Measurements from ENCODE around the gene NTF3. TPM values are rescaled to one million over a fixed set of nuclear protein-coding genes. Genes with fewer than 3 reads are reported as not detected.
"Not testable (repeated sequence)": the region's sequence is repeated elsewhere in the genome, so short reads cannot be mapped to it uniquely, and the experiment has no call there.

Gene NTF3
- total RNA-seq, 4 donors from 2014 or later: 0.42 to 2.2 (median 2.1) TPM

DNA sequence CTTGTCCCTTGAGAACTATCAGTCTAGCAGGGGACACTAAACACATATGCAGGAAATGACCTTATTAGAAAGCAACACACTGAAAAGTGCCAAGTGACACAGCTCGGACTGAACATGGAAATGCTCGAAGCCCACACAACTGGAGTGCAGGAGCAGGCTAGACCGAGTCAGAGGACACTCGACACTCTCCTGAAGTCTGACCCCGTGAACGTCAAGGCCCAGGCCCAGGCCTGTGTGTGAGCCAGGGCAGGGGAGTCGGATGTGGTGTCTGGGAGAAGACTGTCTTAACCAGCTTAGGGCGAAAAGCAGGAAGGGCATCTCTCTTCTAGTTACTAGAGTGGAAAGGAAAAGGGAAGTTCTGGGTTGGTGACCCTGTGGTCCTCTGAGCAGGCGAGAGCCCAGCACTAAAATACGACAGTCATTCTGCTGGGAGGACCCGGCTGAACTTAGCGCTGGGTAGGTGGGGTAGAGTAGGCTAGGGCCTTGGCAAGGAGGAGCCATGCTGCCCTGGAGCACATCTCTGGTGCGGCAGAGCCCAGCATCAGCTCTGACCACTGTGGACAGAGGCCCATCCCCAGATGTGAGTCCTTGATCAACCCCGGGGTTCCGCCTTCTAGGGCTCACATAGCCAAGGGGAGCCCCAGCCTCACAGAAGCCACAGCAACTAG is 93.0 kb downstream of the NTF3 start:
- peak in 1 of 2 donors; percentile 57 for DNase-seq (ENCODE audit: low spot score in 2 of 2)
- WGBS, 2 donors: 87% methylated on average over 15 of the region's 15 CpGs
- intact Hi-C loops (cut with DNase I; ENCODE audit: low total_unique reads): no loop called here
- TF ChIP-seq, protein P1, sequence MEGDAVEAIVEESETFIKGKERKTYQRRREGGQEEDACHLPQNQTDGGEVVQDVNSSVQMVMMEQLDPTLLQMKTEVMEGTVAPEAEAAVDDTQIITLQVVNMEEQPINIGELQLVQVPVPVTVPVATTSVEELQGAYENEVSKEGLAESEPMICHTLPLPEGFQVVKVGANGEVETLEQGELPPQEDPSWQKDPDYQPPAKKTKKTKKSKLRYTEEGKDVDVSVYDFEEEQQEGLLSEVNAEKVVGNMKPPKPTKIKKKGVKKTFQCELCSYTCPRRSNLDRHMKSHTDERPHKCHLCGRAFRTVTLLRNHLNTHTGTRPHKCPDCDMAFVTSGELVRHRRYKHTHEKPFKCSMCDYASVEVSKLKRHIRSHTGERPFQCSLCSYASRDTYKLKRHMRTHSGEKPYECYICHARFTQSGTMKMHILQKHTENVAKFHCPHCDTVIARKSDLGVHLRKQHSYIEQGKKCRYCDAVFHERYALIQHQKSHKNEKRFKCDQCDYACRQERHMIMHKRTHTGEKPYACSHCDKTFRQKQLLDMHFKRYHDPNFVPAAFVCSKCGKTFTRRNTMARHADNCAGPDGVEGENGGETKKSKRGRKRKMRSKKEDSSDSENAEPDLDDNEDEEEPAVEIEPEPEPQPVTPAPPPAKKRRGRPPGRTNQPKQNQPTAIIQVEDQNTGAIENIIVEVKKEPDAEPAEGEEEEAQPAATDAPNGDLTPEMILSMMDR (IDR thresholded peaks at IDR 0.05): no peak
- TF ChIP-seq POLR2A (IDR thresholded peaks at IDR 0.05): no peak
- no peak overlapping the region for H3K4me3 ChIP-seq (ENCODE audit: low read depth, poor library complexity, severe bottlenecking)

DNA sequence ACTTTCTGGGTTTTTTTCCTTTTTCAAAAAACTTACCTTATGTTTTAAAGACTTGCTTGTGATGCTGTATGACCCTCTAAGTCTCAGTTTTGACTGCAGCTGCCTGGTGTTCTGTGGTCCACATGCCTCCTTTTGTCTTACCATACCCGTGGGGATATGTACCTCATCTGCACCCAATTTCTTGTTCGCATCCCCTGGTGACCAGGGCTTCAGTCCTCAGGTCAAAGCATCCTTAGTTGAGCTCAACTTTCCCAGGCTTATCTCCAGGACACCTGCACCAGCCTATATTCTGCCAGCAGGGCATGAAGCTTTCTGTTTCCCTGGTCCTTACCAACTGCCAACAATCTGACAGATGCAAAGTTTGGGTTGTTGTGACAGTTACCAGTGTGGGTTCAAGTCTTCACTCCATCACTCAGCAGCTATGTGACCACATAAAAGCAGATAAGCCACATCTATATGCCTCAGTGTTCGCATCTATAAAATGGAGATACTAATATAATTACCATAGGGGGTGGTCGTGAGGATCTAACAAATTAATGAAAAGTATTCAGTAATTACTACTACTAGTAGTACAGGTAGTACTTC is 94.0 kb downstream of the NTF3 start:
- TF ChIP-seq POLR2A (IDR thresholded peaks at IDR 0.05): no peak
- no peak for DNase-seq (ENCODE audit: low spot score in 2 of 2)
- whole genome bisulfite sequencing, 2 donors: 80 to 85% methylated on average over 4 of the region's 4 CpGs
- intact Hi-C loops (cut with DNase I; ENCODE audit: low total_unique reads): no loop called here
- no peak overlapping the region for H3K4me3 ChIP-seq (ENCODE audit: low read depth, poor library complexity, severe bottlenecking)

DNA sequence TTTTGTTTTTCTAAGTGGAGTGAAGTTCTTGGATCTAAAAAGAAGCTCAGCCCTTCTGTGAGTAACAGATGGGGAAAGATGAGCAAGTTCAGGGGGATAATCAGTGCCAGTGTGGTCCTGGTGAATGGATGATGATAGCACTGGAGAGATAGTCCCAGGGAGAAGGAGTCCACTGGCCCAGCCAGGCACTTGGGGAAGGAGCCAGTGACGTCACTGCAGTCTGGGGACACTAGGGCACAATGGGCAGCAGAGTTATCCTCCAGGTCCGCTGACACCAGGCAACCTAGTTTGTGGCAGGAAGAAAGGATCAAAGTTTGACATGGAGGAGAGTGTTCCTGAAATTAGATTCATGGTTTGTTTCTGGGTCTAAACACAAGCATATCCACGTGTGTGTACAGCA is 101.5 kb downstream of the NTF3 start:
- no peak overlapping the region for H3K4me3 ChIP-seq (ENCODE audit: low read depth, poor library complexity, severe bottlenecking)
- 72 to 82% methylated on average over 3 of the region's 3 CpGs for WGBS, 2 donors
- TF ChIP-seq, protein P1 (IDR thresholded peaks at IDR 0.05): no peak
- TF ChIP-seq POLR2A (IDR thresholded peaks at IDR 0.05): no peak
- intact Hi-C loops (cut with DNase I; ENCODE audit: low total_unique reads): no loop called here
- no peak for DNase-seq (ENCODE audit: low spot score in 2 of 2)

DNA sequence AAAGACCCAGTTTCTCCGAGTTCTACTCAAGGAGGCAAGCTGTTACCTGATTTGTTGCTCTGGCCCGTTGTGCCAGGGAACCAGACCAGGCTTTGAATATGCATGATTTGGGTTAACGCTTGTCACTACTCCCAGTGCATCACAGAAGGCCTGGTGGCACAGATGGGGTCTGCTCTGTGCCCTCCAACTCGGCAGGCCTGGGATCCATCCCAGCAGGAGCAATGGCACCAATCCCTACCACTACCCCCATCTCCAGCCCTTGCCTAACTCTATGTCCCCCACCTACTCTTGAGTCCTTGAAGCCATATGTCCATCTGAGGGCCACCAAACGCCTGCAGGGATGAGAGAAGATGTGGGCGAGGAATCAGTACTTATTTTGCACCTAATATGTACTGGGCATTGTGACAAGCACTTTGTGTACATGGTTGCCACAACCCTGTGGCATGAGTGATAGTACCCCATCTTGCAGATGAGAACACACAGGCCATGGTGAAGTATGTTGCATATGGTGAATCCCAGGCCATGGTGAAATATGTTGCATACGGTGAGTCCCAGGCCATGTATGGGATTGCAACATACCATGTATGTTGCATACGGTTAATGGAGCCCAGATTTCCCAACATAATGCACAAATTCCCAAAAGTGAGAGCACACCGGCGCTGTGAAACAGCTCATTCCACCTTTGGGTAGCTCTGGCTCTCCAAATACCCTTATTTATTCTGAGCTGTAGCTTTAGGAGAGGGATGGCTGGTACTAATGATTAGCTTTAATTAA is 102.7 kb downstream of the NTF3 start:
- 78 to 81% methylated on average over 10 of the region's 10 CpGs for WGBS, 2 donors
- H3K4me3 ChIP-seq (ENCODE audit: low read depth, poor library complexity, severe bottlenecking): no peak overlapping the region
- intact Hi-C loops (cut with DNase I; ENCODE audit: low total_unique reads): no loop called here
- DNase-seq (ENCODE audit: low spot score in 2 of 2): no peak
- TF ChIP-seq, protein P1 (IDR thresholded peaks at IDR 0.05): no peak
- no peak for TF ChIP-seq POLR2A (IDR thresholded peaks at IDR 0.05)

DNA sequence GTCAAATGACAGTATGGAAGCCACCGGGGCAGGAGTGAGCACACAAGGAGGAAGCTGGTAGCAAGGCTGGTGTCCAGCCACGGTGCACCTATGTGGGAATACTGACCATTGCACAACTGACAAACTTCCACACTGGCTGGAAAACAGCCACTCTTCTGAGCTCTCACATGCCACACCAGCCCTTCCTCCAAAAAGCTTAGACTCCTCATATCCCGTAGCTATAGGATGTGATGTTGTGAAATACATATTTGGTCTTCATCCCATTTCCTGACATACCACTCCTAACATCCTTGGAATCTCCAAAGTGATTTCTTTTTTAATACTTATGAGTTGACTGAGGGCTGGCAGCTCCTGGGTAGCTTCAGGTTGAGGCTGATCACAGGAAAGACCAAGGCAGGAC is 103.6 kb downstream of the NTF3 start:
- no peak for TF ChIP-seq POLR2A (IDR thresholded peaks at IDR 0.05)
- TF ChIP-seq, protein P1 (IDR thresholded peaks at IDR 0.05): no peak
- H3K4me3 ChIP-seq (ENCODE audit: low read depth, poor library complexity, severe bottlenecking): no peak overlapping the region
- no peak for DNase-seq (ENCODE audit: low spot score in 2 of 2)
- WGBS, 2 donors: 85% methylated on average over 3 of the region's 3 CpGs
- intact Hi-C loops (cut with DNase I; ENCODE audit: low total_unique reads): no loop called here

DNA sequence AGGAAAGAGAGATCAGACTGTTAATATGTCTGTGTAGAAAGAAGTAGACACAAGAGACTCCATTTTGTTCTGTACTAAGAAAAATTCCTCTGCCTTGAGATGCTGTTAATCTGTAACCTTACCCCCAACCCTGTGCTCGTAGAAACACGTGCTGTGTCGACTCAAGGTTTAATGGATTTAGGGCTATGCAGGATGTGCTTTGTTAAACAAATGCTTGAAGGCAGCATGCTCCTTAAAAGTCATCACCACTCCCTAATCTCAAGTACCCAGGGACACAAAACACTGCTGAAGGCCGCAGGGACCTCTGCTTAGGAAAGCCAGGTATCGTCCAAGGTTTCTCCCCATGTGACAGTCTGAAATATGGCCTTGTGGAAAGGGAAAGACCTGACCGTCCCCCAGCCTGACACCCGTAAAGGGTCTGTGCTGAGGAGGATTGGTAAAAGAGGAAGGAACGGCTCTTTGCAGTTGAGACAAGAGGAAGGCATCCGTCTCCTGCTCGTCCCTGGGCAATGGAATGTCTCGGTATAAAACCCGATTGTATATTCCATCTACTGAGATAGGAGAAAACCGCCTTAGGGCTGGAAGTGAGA is 105.2 kb downstream of the NTF3 start:
- DNase-seq (ENCODE audit: low spot score in 2 of 2); intact Hi-C loops (cut with DNase I; ENCODE audit: low total_unique reads); H3K4me3 ChIP-seq (ENCODE audit: low read depth, poor library complexity, severe bottlenecking): not testable (repeated sequence)
- whole genome bisulfite sequencing, 2 donors: 47 to 49% methylated on average over 12 to 13 of the region's 13 CpGs

Data from lower leg skin (tissue), 4 donors.